K562 (cell line): Measurements from ENCODE around the gene CUL1. TPM values are rescaled to one million over a fixed set of nuclear protein-coding genes. Genes with fewer than 3 reads are reported as not detected.
A peak's percentile ranks its signal among the peaks of the same experiment; 100 is the strongest.

Experiments
- ATF2 ChIP-seq: sonication (generic); formaldehyde crosslinking; IDR thresholded peaks from 2 replicates; pipeline ENCODE4 v1.8.1; 2022; ENCODE audit warnings: missing genetic modification reagents
- CBX8 ChIP-seq: fragments of 200-600 bp; sonication (generic); IDR thresholded peaks from 2 replicates; pipeline ENCODE4 v1.6.1; 2012; ENCODE audit warnings: borderline replicate concordance, mixed run types, low read depth, mild to moderate bottlenecking, moderate library complexity, mixed read lengths, low read length, control low read depth, inconsistent platforms; ENCODE audit not compliant: poor library complexity, severe bottlenecking; ENCODE audit errors: extremely low read depth
- DNMT1 ChIP-seq: fragments of 450-650 bp; IDR thresholded peaks from 2 replicates; pipeline ENCODE4 v1.6.1; 2016; ENCODE audit warnings: antibody characterized with exemption, mild to moderate bottlenecking
- EP400 ChIP-seq: fragments of 450-650 bp; IDR thresholded peaks from 2 replicates; pipeline ENCODE4 v1.6.1; 2017; ENCODE audit warnings: antibody characterized with exemption, mild to moderate bottlenecking, moderate library complexity
- NR3C1 ChIP-seq: sonication (generic); formaldehyde crosslinking; IDR thresholded peaks from 2 replicates; pipeline ENCODE4 v1.8.1; 2022; ENCODE audit warnings: missing genetic modification reagents
- PATZ1 ChIP-seq: fragments of 250-450 bp; sonication (Bioruptor Pico); IDR thresholded peaks from 2 replicates; pipeline ENCODE4 v1.5.0; 2020; ENCODE audit warnings: mild to moderate bottlenecking, borderline replicate concordance
- RAD51 ChIP-seq: fragments of 450-650 bp; IDR thresholded peaks from 2 replicates; pipeline ENCODE4 v1.7.1; 2016; ENCODE audit warnings: low read depth, mild to moderate bottlenecking, borderline replicate concordance
- RCOR1 ChIP-seq, 2 experiments: IDR thresholded peaks; 2 replicates each; pipeline ENCODE4 v1.6.1; 2012; ENCODE audit warnings: low read depth in 2 of 2, low read length in 2 of 2, borderline replicate concordance in 1 of 2, improper control_type of control experiment in 1 of 2
- RHOXF2B ChIP-seq: fragments of 250-450 bp; sonication (Bioruptor Pico); conservative IDR thresholded peaks from 2 replicates; pipeline ENCODE4 v1.5.1; 2021
- SMAD3 ChIP-seq: fragments of 450-650 bp; formaldehyde crosslinking; conservative IDR thresholded peaks from 2 replicates; pipeline ENCODE4 v1.4.0; 2020; ENCODE audit warnings: mild to moderate bottlenecking
- SMARCA4 ChIP-seq: fragments of 450-650 bp; IDR thresholded peaks from 2 replicates; pipeline ENCODE4 v1.6.1; 2016
- SP1 ChIP-seq: sonication (generic); formaldehyde crosslinking; IDR thresholded peaks from 2 replicates; pipeline ENCODE4 v1.8.1; 2022; ENCODE audit warnings: mild to moderate bottlenecking, missing genetic modification reagents
- SREBF2 ChIP-seq: sonication (generic); formaldehyde crosslinking; IDR thresholded peaks from 2 replicates; pipeline ENCODE4 v1.4.0; 2020; ENCODE audit warnings: mild to moderate bottlenecking, missing genetic modification reagents
- TAL1 ChIP-seq: fragments of 450-650 bp; IDR thresholded peaks from 2 replicates; pipeline ENCODE4 v1.6.1; 2016; ENCODE audit warnings: mild to moderate bottlenecking
- TBL1XR1 ChIP-seq, 2 experiments: IDR thresholded peaks; 2 replicates each; pipeline ENCODE4 v1.6.1; 2012; ENCODE audit warnings: improper control_type of control experiment in 2 of 2, low read length in 2 of 2, mild to moderate bottlenecking in 1 of 2
- THRA ChIP-seq: fragments of 450-650 bp; IDR thresholded peaks from 2 replicates; pipeline ENCODE4 v1.6.1; 2017; ENCODE audit warnings: mild to moderate bottlenecking, moderate library complexity
- ZNF121 ChIP-seq: sonication (generic); formaldehyde crosslinking; conservative IDR thresholded peaks from 2 replicates; pipeline ENCODE4 v1.8.0; 2022; ENCODE audit warnings: missing genetic modification reagents
- ZNF143 ChIP-seq: sonication (generic); formaldehyde crosslinking; IDR thresholded peaks from 2 replicates; pipeline ENCODE4 v1.9.0; 2022; ENCODE audit warnings: mild to moderate bottlenecking, missing genetic modification reagents
- ZNF217 ChIP-seq: sonication (generic); formaldehyde crosslinking; IDR thresholded peaks from 2 replicates; pipeline ENCODE4 v1.8.0; 2022; ENCODE audit warnings: mild to moderate bottlenecking, missing genetic modification reagents
- ZNF277 ChIP-seq: fragments of 250-450 bp; sonication (Bioruptor Pico); IDR thresholded peaks from 2 replicates; pipeline ENCODE4 v1.8.0; 2022; ENCODE audit warnings: inconsistent platforms, mild to moderate bottlenecking, moderate library complexity, borderline replicate concordance
- ZNF444 ChIP-seq: fragments of 250-450 bp; sonication (Bioruptor Pico); IDR thresholded peaks from 2 replicates; pipeline ENCODE4 v1.4.0; 2020; ENCODE audit warnings: mild to moderate bottlenecking, moderate library complexity
- ZNF695 ChIP-seq: fragments of 450-650 bp; formaldehyde crosslinking; IDR thresholded peaks from 2 replicates; pipeline ENCODE4 v1.4.0; 2020; ENCODE audit warnings: mild to moderate bottlenecking, moderate library complexity
- ZSCAN29 ChIP-seq: fragments of 450-650 bp; IDR thresholded peaks from 2 replicates; pipeline ENCODE4 v1.6.1; 2017
- ZZZ3 ChIP-seq: fragments of 450-650 bp; IDR thresholded peaks from 2 replicates; pipeline ENCODE4 v1.6.1; 2016; ENCODE audit warnings: antibody characterized with exemption, mild to moderate bottlenecking, moderate library complexity
- polyA plus RNA-seq, 8 experiments: library from polyadenylated mRNA; depleted of rRNA in 4 of 8; stranded (reverse) in 5 of 8; unstranded in 3 of 8; fragments of >200 nt; fragmentation: Nextera tagmentation in 2 of 8; fragmentation: Illumina TruSeq in 1 of 8; extraction: Ambion mirVana in 2 of 8; extraction: Trizol in 1 of 8; gene quantifications; 2 replicates each; pipeline versions ENCODE4 v1.2.1 to v1.2.3, GENCODE V29; 2011 to 2014; ENCODE audit warnings: inconsistent platforms in 1 of 8, missing spikeins in 1 of 8
- total RNA-seq, 7 experiments: library from RNA; depleted of rRNA in 6 of 7; stranded (reverse); fragments of >200 nt in 6 of 7; fragmentation: Illumina TruSeq in 2 of 7; extraction: Trizol in 2 of 7; gene quantifications; 2 replicates each; pipeline versions ENCODE4 v1.2.1 to v1.2.3, GENCODE V29; 2011 to 2021; ENCODE audit warnings: low replicate concordance in 1 of 7

Gene CUL1
- total and polyA plus RNA-seq, 9 of the 15 experiments (the other 6 are each of a cell fraction or from before 2014, with no cell fraction given) = 31.5 to 107 (median 96.5) TPM

GRCh38 chr7:148699024-148699781 is 500 bp downstream of the CUL1 start (continued):
- TF ChIP-seq SREBF2 (no peak), ZSCAN29 (no peak), EP400 (no peak), NR3C1 (peak; percentile 88), ZNF143 (CRISPR knock-in tag) (no peak), SP1 (no peak), ZNF444 (no peak), ZNF277 (CRISPR knock-in tag) (no peak), TAL1 (no peak), DNMT1 (no peak), SMAD3 (CRISPR knock-in tag) (no peak), THRA (no peak), ATF2 (CRISPR knock-in tag) (0 out of 2 replicates have a peak, but pooled peaks have one; percentile 15), TBL1XR1 (IDR thresholded peaks at IDR 0.05; ENCODE audit: low read length in 2 of 2) (no peak), ZNF217 (no peak), ZNF695 (CRISPR knock-in tag) (no peak), RCOR1 (IDR thresholded peaks at IDR 0.05; ENCODE audit: borderline replicate concordance in 1 of 2, low read depth in 2 of 2, low read length in 2 of 2) (no peak), RAD51 (no peak), PATZ1 (CRISPR knock-in tag) (no peak), ZNF121 (CRISPR knock-in tag) (no peak), SMARCA4 (no peak), CBX8 (no peak), RHOXF2B (CRISPR knock-in tag) (no peak), ZZZ3 (no peak)
